GF-D8 (cell line): ENCODE data around the gene CCN5.

ENCODE experiments used
- DNase-seq: peaks from one replicate; lab custom pipeline; 2025; lab: John Stamatoyannopoulos, UW

CCN5 gene

DNA sequence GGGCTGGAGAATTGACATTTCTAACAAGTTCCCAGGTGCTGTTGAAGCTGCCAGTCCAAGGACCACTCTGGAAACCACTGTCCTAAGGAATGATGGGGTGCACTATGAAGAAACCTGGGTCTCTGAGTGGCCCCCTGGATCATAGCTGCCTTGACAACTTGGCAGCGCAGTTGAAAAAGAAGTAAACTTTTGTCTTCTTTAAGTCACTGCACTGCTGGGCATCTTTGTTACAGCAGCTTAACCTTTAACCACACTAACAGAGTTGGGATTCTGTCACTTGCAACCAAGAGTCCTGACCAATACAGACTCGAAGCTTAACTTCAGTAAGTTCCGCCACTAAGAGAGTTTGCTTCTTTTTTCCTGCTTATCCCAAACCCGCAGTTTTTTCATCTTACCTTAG is 21.9 kb downstream of the CCN5 start:
- no peak for DNase-seq

DNA sequence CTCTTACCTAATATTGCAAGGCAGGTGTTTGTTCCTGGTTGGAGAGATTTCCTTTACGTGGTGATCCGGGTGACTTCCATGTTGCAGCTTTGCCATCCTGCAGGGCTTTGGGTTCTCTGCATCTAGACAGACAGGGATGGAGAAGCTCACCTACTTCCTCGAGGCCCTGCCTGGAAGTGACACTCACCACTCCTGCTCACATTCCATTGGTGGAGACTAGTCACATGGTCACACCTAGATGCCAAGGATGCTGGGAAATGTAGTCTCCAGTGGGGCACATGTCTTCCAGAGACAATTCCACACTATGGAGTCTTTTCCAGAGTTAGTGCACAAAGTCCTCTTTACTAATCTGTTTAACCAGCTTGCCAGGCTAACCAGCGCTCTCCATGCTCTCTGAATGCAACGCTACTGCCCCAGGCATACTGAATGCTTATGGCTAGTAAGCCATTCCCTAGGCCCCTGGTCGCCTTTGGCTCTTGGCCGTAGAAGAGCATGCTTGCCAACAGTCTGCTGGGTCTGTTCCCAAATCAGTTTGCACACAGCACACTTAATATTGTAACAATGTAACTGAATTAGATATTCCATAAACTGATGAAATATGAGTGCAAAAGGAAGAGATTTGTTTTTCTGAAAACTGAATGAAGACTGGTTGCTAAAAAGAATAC is 23.8 kb downstream of the CCN5 start:
- peak; percentile 8 for DNase-seq

DNA sequence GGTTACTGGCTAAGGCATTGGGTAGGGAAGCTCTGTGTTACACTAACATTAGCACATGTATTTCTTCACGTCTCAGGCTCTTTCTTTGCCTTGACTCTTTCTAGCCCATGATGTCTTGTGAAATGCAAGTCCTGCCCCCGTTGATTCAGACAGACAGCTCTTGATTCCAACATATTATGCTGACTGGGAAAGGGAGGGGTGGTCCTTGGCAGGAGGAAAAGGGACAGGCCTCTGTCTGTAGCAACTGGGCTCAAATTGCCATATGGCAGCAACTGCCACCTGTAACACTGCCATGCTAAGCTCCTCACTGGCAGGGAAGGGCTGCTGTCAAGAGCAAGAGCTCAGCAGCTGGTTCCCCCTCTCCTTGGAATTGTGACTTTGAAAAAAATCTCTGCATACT is 24.8 kb downstream of the CCN5 start:
- no peak for DNase-seq

DNA sequence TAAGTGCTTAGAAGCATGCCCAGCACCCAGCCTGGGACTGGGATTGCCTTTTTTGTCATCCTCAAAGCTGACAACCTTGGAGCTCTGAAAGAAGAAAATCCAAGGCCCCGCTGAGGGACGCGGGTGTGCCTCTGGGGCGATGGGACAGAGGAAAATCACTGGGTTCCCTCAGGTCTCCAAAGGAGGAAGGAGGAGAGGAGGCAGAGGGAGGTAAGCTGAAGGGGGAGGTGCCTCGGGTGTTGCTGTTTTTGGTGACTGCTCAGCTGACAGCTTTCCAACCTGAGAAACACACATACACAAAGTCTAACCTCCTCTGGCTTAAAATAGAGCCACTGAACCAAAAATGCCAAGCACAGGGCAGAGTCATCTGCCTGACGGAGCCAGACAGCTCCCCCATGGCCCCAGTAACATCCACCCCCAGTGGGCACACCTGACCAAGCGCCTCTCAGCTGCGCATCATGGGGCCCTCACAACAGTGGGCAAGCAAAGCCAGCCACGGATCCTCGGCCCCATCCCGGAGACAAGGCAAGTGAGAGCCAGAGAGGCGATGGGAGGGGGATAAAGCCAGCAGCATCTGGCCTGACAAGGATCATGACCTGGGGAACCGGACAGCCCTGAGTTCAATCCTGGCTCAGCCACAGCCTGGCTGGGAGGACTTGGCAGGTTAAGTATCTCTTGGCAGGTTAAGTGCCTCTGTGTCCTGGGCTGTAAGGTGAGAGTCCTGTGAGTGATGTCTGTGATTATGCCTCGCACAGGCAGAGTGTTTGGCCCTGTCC is 27.3 kb downstream of the CCN5 start:
- DNase-seq: no peak

DNA sequence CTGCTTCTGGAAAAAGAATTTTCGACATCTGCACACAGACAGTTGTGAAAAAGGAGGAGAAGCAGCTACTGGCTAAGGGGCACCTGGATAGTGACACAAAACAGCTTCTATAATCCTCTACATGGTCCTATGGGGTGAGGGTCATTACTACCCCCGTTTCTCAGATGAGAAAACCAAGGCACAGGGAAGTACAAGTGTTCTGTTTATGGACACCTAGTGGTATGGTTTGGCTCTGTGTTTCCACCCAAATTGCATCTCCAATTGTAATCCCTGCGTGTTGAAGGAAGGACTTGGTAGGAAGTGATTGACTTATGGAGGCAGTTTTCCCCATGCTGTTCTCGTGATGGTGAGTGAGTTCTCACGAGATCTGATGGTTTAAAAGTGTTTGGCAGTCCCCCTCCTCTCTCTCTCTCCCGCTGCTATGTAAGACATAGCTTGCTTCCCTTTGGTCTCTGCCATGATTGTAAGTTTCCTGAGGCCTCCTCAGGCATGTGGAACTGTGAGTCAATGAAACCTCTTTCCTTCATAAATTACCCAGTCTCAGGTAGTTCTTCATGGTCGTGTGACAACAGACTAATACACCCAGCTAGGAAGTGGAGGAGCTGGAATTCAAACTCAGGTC is 28.0 kb downstream of the CCN5 start:
- DNase-seq: no peak

DNA sequence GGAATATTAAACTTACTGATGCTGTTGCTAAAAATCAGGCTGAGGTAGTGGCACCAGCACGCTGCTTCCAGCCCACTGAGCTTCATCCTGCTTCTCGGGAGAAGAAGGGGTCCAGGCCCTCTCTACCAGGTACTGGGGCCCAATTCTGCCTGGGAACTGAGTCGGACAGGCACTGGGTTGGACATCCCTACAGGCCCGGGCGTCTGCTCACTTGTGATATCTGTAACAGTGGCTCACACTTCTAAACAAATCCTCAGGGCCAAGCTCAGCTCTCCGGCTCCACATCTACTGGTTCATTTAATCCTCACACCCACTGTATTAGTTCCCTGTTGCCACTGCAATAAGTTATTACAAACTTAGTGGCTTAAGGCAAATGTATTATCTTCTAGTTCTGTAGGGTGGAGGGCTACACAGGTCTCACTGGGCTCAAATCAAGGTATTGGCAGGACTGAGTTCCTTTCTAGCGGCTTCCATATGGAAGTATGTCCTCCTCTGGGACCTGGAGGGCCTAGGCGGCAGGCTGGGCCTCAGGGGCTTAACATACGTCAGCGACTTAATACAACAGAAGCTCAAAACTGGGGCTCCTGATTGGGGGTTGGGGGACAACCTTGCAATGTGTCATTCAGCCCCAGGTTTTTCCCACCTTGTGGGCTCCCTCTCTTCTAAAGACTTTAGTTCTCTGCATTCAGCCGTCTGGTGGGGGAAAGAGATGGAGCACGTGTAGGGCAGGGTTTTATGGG is 28.9 kb downstream of the CCN5 start:
- DNase-seq: no peak

DNA sequence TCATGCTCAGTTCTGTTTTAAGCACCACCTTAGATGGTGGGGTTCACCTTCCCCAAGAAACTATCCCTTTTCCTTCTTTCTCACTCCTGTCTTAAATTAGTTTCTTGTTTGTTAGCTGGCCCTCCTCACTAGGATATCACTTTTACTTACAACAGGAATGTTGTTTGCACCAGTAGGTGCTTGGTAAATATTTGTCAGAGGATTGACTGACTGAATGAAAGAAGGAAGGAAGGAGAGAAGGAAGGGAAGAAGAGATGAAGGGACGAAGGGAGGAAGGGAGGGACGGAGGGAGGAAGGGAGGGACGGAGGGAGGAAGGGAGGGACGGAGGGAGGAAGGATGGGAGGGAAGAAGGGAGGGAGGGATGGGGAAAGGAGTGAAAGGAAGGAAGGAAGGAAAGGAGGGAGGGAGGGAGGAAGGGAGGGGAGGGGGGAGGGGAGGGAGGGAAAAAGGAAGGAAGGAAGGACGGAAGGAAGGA is 30.0 kb downstream of the CCN5 start:
- no peak for DNase-seq

DNA sequence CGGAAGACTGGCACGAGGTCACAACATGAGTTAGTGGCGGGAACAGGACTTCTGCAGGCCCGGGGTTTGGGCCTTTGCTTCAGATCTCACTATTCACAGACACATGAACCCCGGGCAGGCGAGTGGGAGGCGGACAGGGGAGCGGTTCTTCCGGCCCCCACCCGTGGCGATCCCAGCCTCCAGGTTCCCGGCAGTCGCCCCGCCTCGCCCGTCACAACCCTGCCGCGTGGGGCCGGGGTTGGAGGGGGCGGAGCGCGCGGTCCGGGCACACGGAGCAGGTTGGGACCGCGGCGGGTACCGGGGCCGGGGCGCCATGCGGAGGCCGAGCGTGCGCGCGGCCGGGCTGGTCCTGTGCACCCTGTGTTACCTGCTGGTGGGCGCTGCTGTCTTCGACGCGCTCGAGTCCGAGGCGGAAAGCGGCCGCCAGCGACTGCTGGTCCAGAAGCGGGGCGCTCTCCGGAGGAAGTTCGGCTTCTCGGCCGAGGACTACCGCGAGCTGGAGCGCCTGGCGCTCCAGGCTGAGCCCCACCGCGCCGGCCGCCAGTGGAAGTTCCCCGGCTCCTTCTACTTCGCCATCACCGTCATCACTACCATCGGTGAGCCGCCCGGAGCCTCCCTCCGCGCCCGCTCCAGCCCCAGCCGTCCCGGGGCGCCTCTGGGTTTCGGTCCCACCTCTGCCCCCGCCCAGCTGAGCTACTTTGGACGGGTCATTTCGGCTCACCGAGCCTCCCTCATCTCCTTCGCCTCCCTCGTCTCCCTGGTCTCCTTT is 30.6 kb downstream of the CCN5 start, which contains the start of gene KCNK15:
Gene KCNK15, plus strand, starts transcription at position 268 of the 769 bp plus-strand sequence. Its CDS starts 46 bp downstream, at position 314.
- DNase-seq: no peak

DNA sequence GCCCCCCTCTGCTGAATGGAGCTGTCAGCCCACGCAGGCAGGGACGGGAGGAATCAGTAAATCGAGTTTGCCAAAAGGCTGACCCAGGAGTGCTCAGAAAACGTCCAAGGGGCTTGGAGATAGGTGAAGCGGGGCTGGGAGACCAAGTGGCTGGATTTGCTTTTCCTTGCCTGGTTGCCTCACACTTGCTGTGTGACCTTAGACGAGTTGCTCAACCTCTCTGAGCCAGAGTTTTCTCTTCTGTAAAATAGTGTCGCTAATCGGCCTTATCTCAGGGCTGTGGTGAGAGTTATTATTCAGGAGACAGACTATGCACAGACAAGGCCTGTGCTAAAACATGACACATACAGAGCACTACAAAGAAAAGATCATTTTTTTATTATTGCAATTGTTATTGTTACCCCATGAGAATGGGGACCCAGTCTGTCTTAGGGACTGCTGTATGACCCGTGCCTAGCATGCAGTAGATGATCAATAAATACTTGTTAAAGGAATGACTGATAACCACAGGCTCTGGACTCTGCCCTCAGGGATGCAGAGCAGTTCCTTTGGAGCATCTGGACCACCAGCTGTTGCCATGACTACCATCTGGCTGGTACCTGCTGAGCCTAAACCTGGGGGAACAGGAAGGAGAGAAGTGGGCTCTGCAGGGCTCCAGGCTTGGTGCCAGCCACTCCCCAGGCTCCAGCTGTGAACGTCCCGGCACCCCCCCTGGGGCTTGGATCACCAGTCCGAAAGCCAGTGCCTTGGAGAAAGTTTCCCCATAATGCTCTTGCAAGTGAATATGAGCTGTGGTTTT is 31.4 kb downstream of the CCN5 start:
- no peak for DNase-seq

DNA sequence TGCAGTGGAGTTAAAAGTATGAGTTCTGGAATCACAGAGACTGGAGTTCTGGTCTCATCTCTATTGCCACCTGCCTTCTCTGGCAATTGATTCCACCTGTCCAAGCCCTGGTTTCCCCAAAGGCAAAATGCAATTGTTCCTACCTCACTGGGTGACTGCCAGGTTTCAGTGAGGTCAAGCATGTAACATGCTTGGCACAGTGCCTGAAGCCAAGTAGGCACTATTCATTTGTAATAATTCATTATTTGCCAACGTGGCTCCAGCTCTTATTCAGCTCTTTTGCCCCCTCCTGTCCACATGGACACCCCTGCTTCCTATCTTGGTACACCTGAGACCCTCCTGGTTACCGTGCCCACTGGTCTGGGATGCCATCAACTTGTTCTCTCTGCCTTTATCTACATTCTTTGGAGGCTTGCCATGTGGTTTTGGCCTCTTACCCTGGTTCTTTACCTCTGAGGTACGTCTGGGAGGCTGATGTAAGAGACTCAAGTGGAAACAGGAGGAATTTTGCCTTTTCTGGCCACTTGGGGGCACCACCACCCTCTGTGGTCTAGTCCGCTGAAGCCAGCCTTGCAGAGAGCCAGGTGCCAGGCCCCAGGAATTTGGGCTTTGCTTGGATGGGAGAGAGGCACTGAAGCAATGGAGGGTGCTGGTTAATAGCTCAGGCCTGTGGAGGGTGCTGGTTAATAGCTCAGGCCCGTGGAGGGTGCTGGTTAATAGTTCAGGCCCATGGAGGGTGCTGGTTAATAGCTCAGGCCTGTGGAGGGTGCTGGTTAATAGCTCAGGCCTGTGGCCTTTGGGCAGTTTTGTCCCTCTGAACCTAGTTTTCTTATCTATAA is 32.2 kb downstream of the CCN5 start:
- peak; percentile 4 for DNase-seq

DNA sequence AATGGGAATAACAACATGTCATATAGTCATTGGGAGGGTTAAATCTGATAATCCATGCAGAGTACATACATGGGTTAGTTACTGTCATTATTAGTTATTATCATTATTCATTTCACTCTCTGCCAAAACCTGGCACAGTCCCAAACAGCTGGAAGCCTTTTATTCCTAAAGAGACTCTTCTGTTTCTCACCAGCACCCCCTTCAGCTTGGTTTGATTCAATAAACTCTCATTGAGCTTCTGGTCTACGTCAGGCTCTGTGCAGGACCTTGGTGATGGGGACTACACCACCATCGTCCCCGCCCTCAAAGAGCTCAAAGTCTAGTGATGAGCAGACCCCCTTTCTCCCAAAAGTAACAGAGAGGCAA is 32.8 kb downstream of the CCN5 start:
- DNase-seq: no peak

DNA sequence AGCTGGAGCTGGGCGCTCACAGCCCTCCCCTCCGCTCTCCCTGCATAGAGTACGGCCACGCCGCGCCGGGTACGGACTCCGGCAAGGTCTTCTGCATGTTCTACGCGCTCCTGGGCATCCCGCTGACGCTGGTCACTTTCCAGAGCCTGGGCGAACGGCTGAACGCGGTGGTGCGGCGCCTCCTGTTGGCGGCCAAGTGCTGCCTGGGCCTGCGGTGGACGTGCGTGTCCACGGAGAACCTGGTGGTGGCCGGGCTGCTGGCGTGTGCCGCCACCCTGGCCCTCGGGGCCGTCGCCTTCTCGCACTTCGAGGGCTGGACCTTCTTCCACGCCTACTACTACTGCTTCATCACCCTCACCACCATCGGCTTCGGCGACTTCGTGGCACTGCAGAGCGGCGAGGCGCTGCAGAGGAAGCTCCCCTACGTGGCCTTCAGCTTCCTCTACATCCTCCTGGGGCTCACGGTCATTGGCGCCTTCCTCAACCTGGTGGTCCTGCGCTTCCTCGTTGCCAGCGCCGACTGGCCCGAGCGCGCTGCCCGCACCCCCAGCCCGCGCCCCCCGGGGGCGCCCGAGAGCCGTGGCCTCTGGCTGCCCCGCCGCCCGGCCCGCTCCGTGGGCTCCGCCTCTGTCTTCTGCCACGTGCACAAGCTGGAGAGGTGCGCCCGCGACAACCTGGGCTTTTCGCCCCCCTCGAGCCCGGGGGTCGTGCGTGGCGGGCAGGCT is 35.1 kb downstream of the CCN5 start:
- DNase-seq: no peak

DNA sequence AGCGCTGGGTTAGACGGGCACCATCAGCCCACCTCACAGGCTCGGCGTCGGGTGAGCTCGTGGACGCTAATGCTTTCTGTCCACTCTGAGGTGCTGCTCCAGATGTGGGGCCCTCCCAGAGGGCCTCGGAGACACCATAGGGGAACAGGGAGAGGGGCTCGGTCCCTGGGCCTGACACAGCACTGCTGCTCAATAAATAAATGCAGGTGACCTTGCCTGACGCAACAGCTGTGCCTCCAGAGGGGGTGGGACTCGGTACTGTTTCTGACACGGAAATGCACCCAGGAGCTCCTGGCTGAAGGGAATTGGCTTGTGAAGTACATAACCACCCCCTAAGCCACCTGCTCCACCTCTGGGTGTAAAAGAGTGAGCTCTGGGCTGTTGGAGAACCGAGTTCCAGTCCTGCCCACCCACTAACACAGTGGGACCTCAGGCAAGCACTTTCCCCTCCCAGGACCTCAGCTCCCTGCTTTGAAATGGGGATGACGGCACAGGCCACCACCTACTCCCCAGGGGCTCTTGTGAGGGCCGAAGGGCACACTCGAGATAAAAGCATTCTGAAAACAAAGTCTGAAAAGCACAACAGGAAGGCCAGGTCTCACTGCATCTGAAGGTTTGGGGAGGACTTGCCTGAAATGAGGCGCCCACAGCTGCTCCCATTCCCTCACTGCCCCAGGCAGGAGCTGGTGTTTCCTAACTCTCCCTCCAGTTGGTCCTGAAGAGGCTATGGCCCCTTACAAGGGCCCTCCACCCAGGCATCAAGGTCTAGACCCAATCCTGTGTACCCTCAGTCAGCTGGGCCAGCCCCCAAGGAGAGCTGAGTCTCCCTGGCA is 37.1 kb downstream of the CCN5 start:
- no peak for DNase-seq

DNA sequence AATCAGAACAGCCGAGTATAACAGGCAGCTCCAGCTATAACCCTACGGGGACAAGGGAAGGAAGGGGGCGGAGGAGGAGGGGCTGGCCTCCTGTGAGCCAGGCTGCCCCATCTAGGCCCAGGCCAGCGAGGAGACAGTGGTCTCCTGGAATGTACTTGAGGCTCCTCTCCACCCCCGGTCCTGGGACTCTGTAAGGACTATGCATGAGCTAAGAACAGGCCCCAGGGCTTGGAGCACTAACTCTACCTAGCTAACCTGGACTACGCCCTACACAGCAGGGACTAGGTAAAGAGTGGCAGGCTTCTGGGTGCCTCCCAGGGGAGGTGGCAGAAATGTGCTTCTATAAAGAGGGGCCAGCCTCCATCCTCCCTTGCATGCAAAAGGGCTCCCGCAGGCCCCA is 39.4 kb downstream of the CCN5 start:
- no peak for DNase-seq

DNA sequence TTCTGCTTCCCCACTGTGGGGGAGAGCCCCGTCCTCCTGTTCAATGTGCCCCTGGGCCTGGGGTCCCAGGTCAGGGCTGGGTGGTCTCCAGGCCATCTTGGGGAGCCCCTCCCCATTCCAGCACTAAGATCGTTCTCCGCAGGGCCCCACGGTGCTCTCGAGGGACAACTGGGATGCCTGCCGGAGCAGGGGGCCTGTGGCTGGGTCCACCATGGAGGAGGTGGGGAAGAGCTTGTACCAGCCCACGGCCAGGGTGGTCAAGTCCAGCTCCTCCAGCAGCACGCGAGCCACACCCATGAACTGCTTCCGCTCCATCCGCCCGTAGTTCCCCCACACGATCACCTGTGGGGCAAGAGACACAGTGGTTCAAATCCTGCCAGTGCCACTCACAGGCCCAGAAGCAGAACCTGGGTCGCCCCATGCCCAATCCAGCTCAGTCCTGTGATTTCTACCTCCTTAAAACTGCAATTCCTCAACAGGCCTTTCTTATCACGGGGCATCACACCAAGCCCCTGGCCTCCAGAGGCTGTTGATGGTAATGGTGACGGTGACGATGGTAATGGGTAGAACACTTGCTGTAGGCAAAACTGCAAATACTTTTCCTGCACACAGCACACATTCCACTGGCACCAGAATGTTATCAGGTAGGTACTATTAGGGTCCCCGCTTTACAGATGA is 41.0 kb downstream of the CCN5 start:
- DNase-seq: no peak

DNA sequence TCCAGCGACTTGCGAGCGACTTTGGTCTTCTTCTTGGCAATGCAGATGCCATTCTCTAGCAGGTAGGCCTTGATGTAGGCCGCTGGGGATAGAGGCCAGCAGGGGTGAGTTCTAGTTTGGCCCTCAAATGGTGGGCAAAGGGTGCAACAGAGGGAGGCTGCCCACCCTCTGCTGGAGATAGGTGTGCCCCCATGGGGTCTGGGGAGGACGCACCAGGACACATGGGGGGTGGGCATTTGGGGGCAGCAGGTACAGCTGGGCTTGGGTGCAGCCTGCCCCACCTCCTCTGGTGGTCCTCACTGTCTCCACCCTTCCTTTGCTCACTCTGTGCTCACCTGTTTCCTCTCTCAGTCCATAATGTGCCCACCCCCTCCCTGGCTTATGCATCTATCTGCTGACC is 41.8 kb downstream of the CCN5 start:
- DNase-seq: no peak

DNA sequence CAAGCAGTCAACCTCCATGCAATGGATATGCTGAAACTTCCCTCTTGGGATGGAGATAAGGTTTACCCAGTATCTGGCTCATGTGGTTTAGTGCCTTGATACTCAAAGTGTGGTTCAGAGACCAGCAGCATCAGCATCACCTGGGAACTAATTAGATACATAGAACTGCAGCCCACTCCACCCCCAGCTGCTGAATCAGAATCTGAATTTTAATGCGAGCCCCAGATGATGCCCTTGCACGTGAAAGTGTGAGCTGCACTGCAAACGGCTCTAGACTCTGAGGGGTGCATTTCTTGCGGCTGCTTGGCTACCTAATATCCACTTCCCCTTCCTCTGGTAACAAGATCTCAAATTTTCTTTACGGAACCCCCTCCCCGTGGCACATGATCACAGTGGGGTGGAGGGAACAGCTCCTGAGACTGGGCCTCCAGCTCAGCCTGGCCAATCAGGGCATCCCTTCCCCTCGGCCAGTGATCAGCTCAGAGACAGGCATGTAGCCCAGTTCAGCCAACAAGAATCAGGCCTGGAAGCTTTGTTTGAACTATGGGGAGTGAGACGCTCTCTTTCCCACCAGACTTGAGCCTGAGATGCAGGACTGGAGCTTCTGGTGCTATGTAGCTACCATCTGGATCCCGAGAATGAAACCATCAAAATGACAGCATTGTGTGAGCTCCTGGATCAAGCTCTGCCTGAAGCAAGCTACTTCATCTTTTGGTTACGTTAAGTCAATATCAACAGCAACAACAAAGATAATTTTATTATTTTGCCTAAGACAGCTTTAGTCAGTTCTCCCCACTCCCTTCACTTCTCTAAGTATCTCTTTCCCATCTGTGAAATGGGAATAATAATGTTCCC is 43.3 kb downstream of the CCN5 start:
- no peak for DNase-seq
